Activated T-cell treated with anti-CD3 and anti-CD28 coated beads for 4 hours (primary cell): ENCODE results near the gene HBS1L.
"Not testable (repeated sequence)": the region's sequence is repeated elsewhere in the genome, so short reads cannot be mapped to it uniquely, and the experiment has no call there.

Source experiments
- DNase-seq: peaks from one replicate; pipeline ENCODE4 v3.0.0-alpha.2; 2020

HBS1L gene

GRCh38 chr6:135073756-135074393 lies 19.3 kb upstream of the HBS1L start:
- DNase-seq = no peak

GRCh38 chr6:135073217-135073616 lies 18.6 kb upstream of the HBS1L start:
- no peak for DNase-seq

GRCh38 chr6:135072753-135073152 lies 18.1 kb upstream of the HBS1L start:
- no peak for DNase-seq

DNA sequence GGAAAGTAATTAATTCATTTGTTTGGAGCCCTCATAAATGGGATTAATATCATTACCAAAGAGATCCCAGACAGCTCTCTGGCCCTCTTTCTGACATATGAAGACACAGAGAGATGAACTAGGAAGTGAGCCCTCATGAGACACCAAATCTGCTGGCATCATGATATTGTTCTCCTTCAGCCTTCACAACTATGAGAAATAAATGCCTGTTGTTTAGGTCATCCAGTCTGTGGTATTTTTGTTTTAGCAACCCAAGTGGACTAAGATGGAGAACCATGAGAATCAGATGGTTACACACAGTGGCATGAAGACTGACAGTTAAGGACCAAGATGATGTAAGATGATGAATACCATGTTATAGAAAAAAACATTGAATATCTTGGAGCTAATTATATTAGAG lies 16.9 kb upstream of the HBS1L start:
- DNase-seq = no peak

- no peak for DNase-seq
Measured at GRCh38 chr6:135067911-135068310, 13.3 kb upstream of the HBS1L start.

- DNase-seq = no peak
Measured at GRCh38 chr6:135066806-135067205, 12.2 kb upstream of the HBS1L start.

- no peak for DNase-seq
Measured at GRCh38 chr6:135066397-135066796, 11.8 kb upstream of the HBS1L start.

- DNase-seq = no peak
Measured at GRCh38 chr6:135064586-135064985, 10.0 kb upstream of the HBS1L start.

- no peak for DNase-seq
Measured at GRCh38 chr6:135063926-135064325, 9.3 kb upstream of the HBS1L start.

GRCh38 chr6:135062735-135063134 lies 8.1 kb upstream of the HBS1L start:
- DNase-seq = no peak

DNA sequence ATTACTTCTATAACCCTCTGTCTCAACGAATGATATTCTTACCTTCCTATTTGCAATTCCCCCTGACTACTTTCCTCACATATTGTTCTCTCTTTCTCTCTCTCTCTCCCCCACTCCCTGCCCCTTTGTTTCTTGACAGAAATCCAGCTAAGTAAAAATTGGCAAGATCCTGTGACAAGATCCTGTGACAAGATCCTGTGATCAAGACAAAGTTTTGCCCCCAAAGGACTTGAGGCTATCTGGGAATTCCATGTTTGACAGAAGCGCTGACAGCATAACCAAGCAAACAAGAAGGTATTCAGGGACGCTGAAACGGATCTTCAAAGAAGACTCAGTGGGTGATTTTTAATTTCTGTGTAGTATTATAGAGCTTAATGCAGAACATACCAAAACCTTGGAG lies 5.5 kb upstream of the HBS1L start:
- no peak for DNase-seq

- not testable (repeated sequence) for DNase-seq
Measured at GRCh38 chr6:135058299-135058698, 3.7 kb upstream of the HBS1L start.

- no peak for DNase-seq
Measured at GRCh38 chr6:135056632-135057031, 2.0 kb upstream of the HBS1L start.

GRCh38 chr6:135054226-135054568 lies 425 bp downstream of the HBS1L start:
- no peak for DNase-seq

DNA sequence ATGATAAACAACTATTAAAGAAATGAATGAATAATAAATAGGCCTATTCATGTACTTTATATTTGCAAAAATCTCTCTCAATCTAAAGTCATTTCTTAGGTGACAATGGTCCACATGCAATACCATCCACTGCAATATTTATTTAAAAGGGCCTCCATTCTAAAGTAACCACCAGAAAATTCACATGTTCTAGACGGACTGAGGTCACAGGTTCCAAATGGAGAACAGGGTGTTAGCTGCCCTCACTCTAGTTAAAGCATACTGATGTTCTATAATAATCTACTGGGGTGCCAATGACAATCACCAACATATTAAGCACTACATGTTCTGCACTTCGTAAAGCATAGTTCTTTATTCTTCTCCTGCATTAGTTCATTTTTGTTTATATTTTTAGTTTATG lies 1.2 kb downstream of the HBS1L start:
- DNase-seq = no peak

GRCh38 chr6:135052939-135053338 lies 1.7 kb downstream of the HBS1L start:
- DNase-seq = no peak

- no peak for DNase-seq
Measured at GRCh38 chr6:135048915-135049314, 5.7 kb downstream of the HBS1L start.

GRCh38 chr6:135047336-135047735 lies 7.3 kb downstream of the HBS1L start:
- no peak for DNase-seq

DNA sequence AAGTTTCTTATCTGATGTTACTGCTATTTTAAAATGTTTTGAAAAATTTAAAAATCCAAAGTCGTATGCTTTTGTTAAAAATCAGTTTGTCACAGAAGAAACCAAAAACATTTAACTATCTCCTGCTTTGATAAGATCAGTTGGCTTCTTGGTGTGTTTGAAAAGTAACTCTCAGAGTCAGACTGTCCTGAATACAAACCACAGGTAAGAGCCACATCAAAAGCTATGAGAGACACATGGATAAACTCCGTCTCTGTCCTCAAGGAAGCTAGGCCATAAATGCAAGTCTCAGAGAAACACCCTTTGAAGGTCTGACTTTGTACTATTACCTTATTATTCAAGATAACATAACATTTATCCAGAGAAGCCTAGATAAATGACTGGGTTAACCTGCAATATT lies 7.7 kb downstream of the HBS1L start:
- DNase-seq = no peak

GRCh38 chr6:135044639-135045038 lies 10.0 kb downstream of the HBS1L start:
- no peak for DNase-seq

DNA sequence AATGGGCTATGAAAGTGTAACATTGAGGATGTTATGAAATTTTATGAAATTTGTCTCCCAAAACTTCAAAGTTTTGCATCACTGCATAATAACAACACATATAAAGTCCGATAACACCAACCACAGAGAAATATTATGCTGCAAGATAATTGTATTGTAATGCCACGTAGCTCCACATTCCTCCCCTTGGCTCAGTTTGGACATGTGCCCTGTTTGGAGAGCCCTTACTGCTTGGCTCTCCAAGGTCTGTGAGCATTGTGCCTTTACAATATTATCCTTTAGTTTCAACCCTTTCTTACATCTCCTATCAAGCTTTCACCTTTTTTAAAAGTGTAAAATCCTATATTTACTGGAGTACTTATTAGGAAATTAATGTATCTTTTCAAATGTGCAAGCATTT lies 10.8 kb downstream of the HBS1L start:
- DNase-seq = no peak

- DNase-seq = no peak
Measured at GRCh38 chr6:135043364-135043763, 11.3 kb downstream of the HBS1L start.

- no peak for DNase-seq
Measured at GRCh38 chr6:135038335-135038734, 16.3 kb downstream of the HBS1L start.

- no peak for DNase-seq
Measured at GRCh38 chr6:135037541-135037940, 17.1 kb downstream of the HBS1L start.

DNA sequence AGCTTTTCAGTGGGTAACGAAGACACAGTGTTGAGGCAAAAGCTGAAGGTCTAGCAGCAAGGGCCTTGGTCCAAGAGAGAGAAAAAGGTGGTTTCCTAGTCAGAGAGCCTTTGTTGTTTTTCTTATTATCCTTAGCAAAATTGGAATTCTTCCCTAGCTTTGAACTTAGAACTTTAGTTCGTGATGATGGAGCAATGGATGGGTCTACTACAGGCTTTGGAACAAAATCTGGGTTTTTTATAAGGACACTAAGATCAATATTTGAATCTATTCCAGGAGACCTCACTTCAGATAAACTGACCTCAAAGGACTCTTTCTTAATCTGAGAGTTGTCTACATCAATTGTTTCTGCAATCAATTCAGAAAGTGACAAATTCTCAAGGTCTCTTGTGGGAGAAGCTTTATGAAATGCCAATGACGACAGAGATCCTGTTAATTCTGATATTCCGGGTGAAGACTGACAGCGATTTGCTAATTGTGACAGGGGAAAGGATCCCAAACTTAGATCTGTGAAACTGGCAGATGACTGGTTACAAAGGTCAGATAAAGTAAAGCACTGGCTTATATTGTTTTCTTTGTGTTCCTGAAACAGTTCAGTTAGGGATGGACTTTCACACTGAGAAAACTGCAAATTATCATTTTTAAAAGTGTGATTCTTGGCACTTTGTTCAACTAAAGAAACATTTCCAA lies 17.7 kb downstream of the HBS1L start:
- no peak for DNase-seq
